Smooth muscle cell (in vitro differentiated cells): ENCODE results near the gene BIVM. TPM values are rescaled to one million over a fixed set of nuclear protein-coding genes. Genes with fewer than 3 reads are reported as not detected.

Source experiments
- DNase-seq: peaks from one replicate; lab custom pipeline; 2025; ENCODE audit not compliant: unreplicated experiment; lab: John Stamatoyannopoulos, UW
- H2AFZ ChIP-seq: fragments of 200-600 bp; sonication (generic); 2 replicates; pipeline ENCODE4 v1.6.0; 2016; ENCODE audit warnings: antibody characterized with exemption, low read depth, mild to moderate bottlenecking
- H3F3A ChIP-seq: fragments of 200-600 bp; sonication (generic); 2 replicates; pipeline ENCODE4 v1.6.0; 2017; ENCODE audit warnings: antibody characterized with exemption, low read depth
- H3K27ac ChIP-seq: fragments of 200-600 bp; sonication (generic); 2 replicates; pipeline ENCODE4 v1.5.1; 2016; ENCODE audit warnings: low read depth, mild to moderate bottlenecking
- H3K27me3 ChIP-seq: fragments of 200-600 bp; sonication (generic); 2 replicates; pipeline ENCODE4 v1.6.1; 2016; ENCODE audit warnings: low read depth, mild to moderate bottlenecking
- H3K36me3 ChIP-seq: fragments of 200-600 bp; sonication (generic); 2 replicates; pipeline ENCODE4 v1.5.1; 2016; ENCODE audit warnings: low read depth
- H3K4me1 ChIP-seq: fragments of 200-600 bp; sonication (generic); 2 replicates; pipeline ENCODE4 v1.5.1; 2016; ENCODE audit warnings: low read depth
- H3K4me2 ChIP-seq: fragments of 200-600 bp; sonication (generic); 2 replicates; pipeline ENCODE4 v1.6.0; 2016; ENCODE audit warnings: mild to moderate bottlenecking
- H3K4me3 ChIP-seq: fragments of 200-600 bp; sonication (generic); 2 replicates; pipeline ENCODE4 v1.5.1; 2016; ENCODE audit warnings: mild to moderate bottlenecking
- H3K79me2 ChIP-seq: fragments of 200-600 bp; sonication (generic); 2 replicates; pipeline ENCODE4 v1.6.0; 2016; ENCODE audit warnings: low read depth, mild to moderate bottlenecking
- H3K9ac ChIP-seq: fragments of 200-600 bp; sonication (generic); 2 replicates; pipeline ENCODE4 v1.6.0; 2016; ENCODE audit warnings: low read depth
- H3K9me3 ChIP-seq: fragments of 200-600 bp; sonication (generic); replicated peaks from 2 replicates; pipeline ENCODE4 v1.5.1; 2016; ENCODE audit warnings: low read depth
- H4K20me1 ChIP-seq: fragments of 200-600 bp; sonication (generic); 2 replicates; pipeline ENCODE4 v1.6.0; 2016; ENCODE audit warnings: low read depth
- CTCF ChIP-seq: fragments of 200-600 bp; sonication (generic); IDR thresholded peaks from 2 replicates; pipeline ENCODE4 v1.5.1; 2017; ENCODE audit warnings: borderline replicate concordance, mild to moderate bottlenecking, antibody characterized with exemption; ENCODE audit not compliant: insufficient read depth, poor library complexity, severe bottlenecking
- WGBS: methylation state at CpG from one replicate; pipeline ENCODE4 v1.1.7; 2016; ENCODE audit warnings: low lambda C conversion rate; 5-methylcytosine and 5-hydroxymethylcytosine counted together
- polyA plus RNA-seq: library from polyadenylated mRNA; unstranded; fragments of >200 nt; fragmentation: Nextera tagmentation; extraction: Ambion mirVana; gene quantifications from 2 replicates; pipeline ENCODE4 v1.2.1, GENCODE V29; 2016
- total RNA-seq: library from RNA; depleted of rRNA; stranded (reverse); fragments of >200 nt; gene quantifications from 2 replicates; pipeline ENCODE4 v1.2.3, GENCODE V29; 2014

BIVM gene
- total and polyA plus RNA-seq, 2 experiments from 2014 or later, result 7.7 to 9.1 TPM

- WGBS, result 85% methylated on average over 6 of the region's 6 CpGs
- H4K20me1 ChIP-seq, result peaks cover 3% of the 10 kb centered on the region
- H3K4me1 ChIP-seq, result no peaks in the 10 kb centered on the region
- H3K4me2 ChIP-seq, result no peak overlapping the region
- H3K9ac ChIP-seq, result no peak overlapping the region
- H3K79me2 ChIP-seq, result peaks cover 24% of the 10 kb centered on the region
- TF ChIP-seq CTCF, result no peak
- peaks cover 3% of the 10 kb centered on the region for H3K9me3 ChIP-seq
- no peaks in the 10 kb centered on the region for H3F3A ChIP-seq
- H3K4me3 ChIP-seq, result no peak overlapping the region
- H3K27ac ChIP-seq, result no peak overlapping the region
- H3K36me3 ChIP-seq, result peaks cover 12% of the 10 kb centered on the region
- no peaks in the 10 kb centered on the region for H3K27me3 ChIP-seq
- H2AFZ ChIP-seq, result no peak overlapping the region
- no peak for DNase-seq
Observed at GRCh38 chr13:102814793-102815192, 15.9 kb downstream of the BIVM start.

DNA sequence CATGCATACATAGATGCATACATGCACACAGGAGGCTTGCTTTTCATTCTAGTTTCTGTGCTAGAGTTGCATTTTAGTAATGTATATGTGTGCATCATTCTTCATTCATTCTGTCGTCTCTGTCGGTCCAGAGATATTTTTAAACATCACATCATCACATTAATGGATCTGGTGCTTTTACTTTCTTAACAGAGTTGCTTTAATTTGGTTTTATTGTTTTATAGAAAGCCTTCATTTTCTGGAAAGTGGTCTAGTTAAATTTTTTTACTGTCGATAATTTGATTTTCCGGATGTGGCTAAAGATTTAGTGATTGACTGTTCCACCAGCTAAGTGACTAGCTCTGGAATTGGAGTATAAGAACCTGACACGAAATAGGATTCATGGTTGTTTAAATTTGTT is 16.9 kb downstream of the BIVM start:
- peaks cover 3% of the 10 kb centered on the region for H4K20me1 ChIP-seq
- H3K27me3 ChIP-seq, result no peaks in the 10 kb centered on the region
- no peak overlapping the region for H3K27ac ChIP-seq
- TF ChIP-seq CTCF, result no peak
- peaks cover 6% of the 10 kb centered on the region for H3K36me3 ChIP-seq
- H3F3A ChIP-seq, result no peaks in the 10 kb centered on the region
- H3K4me2 ChIP-seq, result no peak overlapping the region
- DNase-seq, result no peak
- no peak overlapping the region for H3K4me3 ChIP-seq
- H2AFZ ChIP-seq, result no peak overlapping the region
- no peak overlapping the region for H3K9ac ChIP-seq
- 94% methylated on average over 5 of the region's 5 CpGs for WGBS
- H3K79me2 ChIP-seq, result peaks cover 22% of the 10 kb centered on the region
- peaks cover 3% of the 10 kb centered on the region for H3K9me3 ChIP-seq
- H3K4me1 ChIP-seq, result no peaks in the 10 kb centered on the region

DNA sequence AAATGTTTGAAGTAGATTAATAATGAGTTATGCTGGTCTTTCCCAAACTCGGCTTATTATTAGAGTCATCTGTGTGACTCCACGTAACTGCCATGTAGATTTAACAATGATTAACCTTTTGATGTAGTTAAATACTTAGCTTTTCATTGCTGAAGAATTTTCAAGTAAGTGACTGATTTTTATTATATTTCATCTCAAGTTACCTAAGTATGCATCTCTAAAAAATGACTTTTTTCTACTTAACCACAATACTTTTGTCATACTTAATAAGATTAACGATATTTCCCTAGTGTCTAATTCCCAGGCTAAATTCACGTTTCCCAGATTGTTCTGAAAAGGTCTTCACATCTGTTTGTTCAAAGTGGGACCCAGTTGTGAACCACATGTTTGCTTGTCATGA is 17.8 kb downstream of the BIVM start:
- Histone ChIP-seq H3K27me3 (no peaks in the 10 kb centered on the region), H3K4me1 (no peaks in the 10 kb centered on the region), H3K36me3 (peaks cover under 1% of the 10 kb centered on the region), H3K4me3 (no peak overlapping the region), H3K9me3 (no peaks in the 10 kb centered on the region), H3K27ac (no peak overlapping the region), H2AFZ (no peak overlapping the region), H3K9ac (no peak overlapping the region), H3K4me2 (no peak overlapping the region), H4K20me1 (peaks cover 3% of the 10 kb centered on the region), H3K79me2 (peaks cover 15% of the 10 kb centered on the region), H3F3A (no peaks in the 10 kb centered on the region)
- 95% methylated on average over 4 of the region's 4 CpGs for WGBS
- no peak for TF ChIP-seq CTCF
- DNase-seq, result no peak

- 87% methylated on average over 1 of the region's 1 CpG for whole genome bisulfite sequencing
- peaks cover 3% of the 10 kb centered on the region for H4K20me1 ChIP-seq
- no peaks in the 10 kb centered on the region for H3K27me3 ChIP-seq
Observed at GRCh38 chr13:102817241-102817640, 18.3 kb downstream of the BIVM start.

More at GRCh38 chr13:102817241-102817640, 18.3 kb downstream of the BIVM start:
- no peak overlapping the region for H3K27ac ChIP-seq
- no peaks in the 10 kb centered on the region for H3K4me1 ChIP-seq
- peaks cover 10% of the 10 kb centered on the region for H3K79me2 ChIP-seq
- H3K4me2 ChIP-seq, result no peak overlapping the region
- TF ChIP-seq CTCF, result no peak
- H3K9ac ChIP-seq, result no peak overlapping the region
- H3F3A ChIP-seq, result no peaks in the 10 kb centered on the region
- no peaks in the 10 kb centered on the region for H3K9me3 ChIP-seq
- no peak overlapping the region for H2AFZ ChIP-seq
- peaks cover 6% of the 10 kb centered on the region for H3K36me3 ChIP-seq
- H3K4me3 ChIP-seq, result no peak overlapping the region
- DNase-seq, result no peak
